ENCODE results near the gene ROR2.

ROR2 gene

GRCh38 chr9:91781906-91782305, 168.1 kb downstream of the ROR2 start:
- in situ Hi-C loops (cut with MboI; ENCODE audit: low sequenced_read_pairs): no loop called here

GRCh38 chr9:91781116-91781515, 168.9 kb downstream of the ROR2 start:
- in situ Hi-C loops (cut with MboI; ENCODE audit: low sequenced_read_pairs): no loop called here

- in situ Hi-C loops (cut with MboI; ENCODE audit: low sequenced_read_pairs): no loop called here
Measured at GRCh38 chr9:91778031-91778430, 172.0 kb downstream of the ROR2 start.

GRCh38 chr9:91777292-91777830, 172.7 kb downstream of the ROR2 start:
- in situ Hi-C loops (cut with MboI; ENCODE audit: low sequenced_read_pairs): no loop called here

GRCh38 chr9:91776409-91777291, 173.4 kb downstream of the ROR2 start:
- in situ Hi-C loops (cut with MboI; ENCODE audit: low sequenced_read_pairs): no loop called here

- in situ Hi-C loops (cut with MboI; ENCODE audit: low sequenced_read_pairs): no loop called here
Measured at GRCh38 chr9:91775708-91776028, 174.4 kb downstream of the ROR2 start.

GRCh38 chr9:91775011-91775707, 174.9 kb downstream of the ROR2 start:
- in situ Hi-C loops (cut with MboI; ENCODE audit: low sequenced_read_pairs): no loop called here

GRCh38 chr9:91773156-91773555, 176.9 kb downstream of the ROR2 start:
- in situ Hi-C loops (cut with MboI; ENCODE audit: low sequenced_read_pairs): no loop called here

- in situ Hi-C loops (cut with MboI; ENCODE audit: low sequenced_read_pairs): no loop called here
Measured at GRCh38 chr9:91771864-91772263, 178.2 kb downstream of the ROR2 start.

- in situ Hi-C loops (cut with MboI; ENCODE audit: low sequenced_read_pairs): no loop called here
Measured at GRCh38 chr9:91771027-91771426, 179.0 kb downstream of the ROR2 start.

- in situ Hi-C loops (cut with MboI; ENCODE audit: low sequenced_read_pairs): no loop called here
Measured at GRCh38 chr9:91770229-91770628, 179.8 kb downstream of the ROR2 start.

GRCh38 chr9:91768977-91769916, 180.8 kb downstream of the ROR2 start:
- in situ Hi-C loops (cut with MboI; ENCODE audit: low sequenced_read_pairs): no loop called here

- in situ Hi-C loops (cut with MboI; ENCODE audit: low sequenced_read_pairs): no loop called here
Measured at GRCh38 chr9:91768507-91768906, 181.5 kb downstream of the ROR2 start.

GRCh38 chr9:91766315-91767069, 183.5 kb downstream of the ROR2 start:
- in situ Hi-C loops (cut with MboI; ENCODE audit: low sequenced_read_pairs): no loop called here

GRCh38 chr9:91765296-91765695, 184.7 kb downstream of the ROR2 start:
- in situ Hi-C loops (cut with MboI; ENCODE audit: low sequenced_read_pairs): no loop called here

GRCh38 chr9:91764661-91765060, 185.4 kb downstream of the ROR2 start:
- in situ Hi-C loops (cut with MboI; ENCODE audit: low sequenced_read_pairs): no loop called here

GRCh38 chr9:91761362-91761761, 188.7 kb downstream of the ROR2 start:
- in situ Hi-C loops (cut with MboI; ENCODE audit: low sequenced_read_pairs): no loop called here

GRCh38 chr9:91760906-91761305, 189.1 kb downstream of the ROR2 start:
- in situ Hi-C loops (cut with MboI; ENCODE audit: low sequenced_read_pairs): no loop called here

- in situ Hi-C loops (cut with MboI; ENCODE audit: low sequenced_read_pairs): no loop called here
Measured at GRCh38 chr9:91758491-91758981, 191.5 kb downstream of the ROR2 start.

GRCh38 chr9:91757782-91758181, 192.2 kb downstream of the ROR2 start:
- in situ Hi-C loops (cut with MboI; ENCODE audit: low sequenced_read_pairs): no loop called here
